Osteoblast (primary cell): ENCODE results near the gene FAAP24. TPM values are rescaled to one million over a fixed set of nuclear protein-coding genes. Genes with fewer than 3 reads are reported as not detected.
"Not testable (repeated sequence)": the region's sequence is repeated elsewhere in the genome, so short reads cannot be mapped to it uniquely, and the experiment has no call there.

ENCODE experiments used
- DNase-seq: peaks from one replicate; pipeline ENCODE4 v3.0.0; 2011; ENCODE audit warnings: low spot score, mixed read lengths; ENCODE audit not compliant: insufficient read length; ENCODE audit errors: missing footprints
- H2AFZ ChIP-seq: 2 replicates; pipeline ENCODE4 v1.6.0; 2011; ENCODE audit warnings: mild to moderate bottlenecking, low read length
- H3K27ac ChIP-seq: 2 replicates; pipeline ENCODE4 v1.5.1; 2011; ENCODE audit warnings: mild to moderate bottlenecking, low read depth, low read length, moderate library complexity
- H3K27me3 ChIP-seq: 2 replicates; pipeline ENCODE4 v1.6.0; 2012; ENCODE audit warnings: mild to moderate bottlenecking, control low read depth, inconsistent platforms, low read length, moderate library complexity; ENCODE audit not compliant: insufficient read depth
- H3K36me3 ChIP-seq: 2 replicates; pipeline ENCODE4 v1.5.1; 2011; ENCODE audit warnings: mild to moderate bottlenecking, low read length, control low read depth, moderate library complexity; ENCODE audit not compliant: insufficient read depth
- H3K4me1 ChIP-seq: 2 replicates; pipeline ENCODE4 v1.5.1; 2011; ENCODE audit warnings: mild to moderate bottlenecking, low read length, control low read depth, moderate library complexity; ENCODE audit not compliant: insufficient read depth
- H3K4me2 ChIP-seq: 2 replicates; pipeline ENCODE4 v1.6.0; 2011; ENCODE audit warnings: mild to moderate bottlenecking, low read length; ENCODE audit not compliant: insufficient read depth
- H3K4me3 ChIP-seq: fragments of 200-600 bp; sonication (generic); 3 replicates; pipeline ENCODE4 v1.5.1; 2012; ENCODE audit warnings: mild to moderate bottlenecking, low read length, inconsistent platforms; ENCODE audit not compliant: insufficient read depth
- H3K79me2 ChIP-seq: 2 replicates; pipeline ENCODE4 v1.6.0; 2012; ENCODE audit warnings: mild to moderate bottlenecking, low read length, control low read depth, inconsistent platforms; ENCODE audit not compliant: insufficient read depth
- H3K9me3 ChIP-seq: 2 replicates; pipeline ENCODE4 v1.5.1; 2011; ENCODE audit warnings: low read depth, low read length, control low read depth
- H4K20me1 ChIP-seq: 2 replicates; pipeline ENCODE4 v1.6.0; 2012; ENCODE audit warnings: mild to moderate bottlenecking, low read length, control low read depth; ENCODE audit not compliant: insufficient read depth
- CTCF ChIP-seq: IDR thresholded peaks from 2 replicates; pipeline ENCODE4 v1.5.1; 2011; ENCODE audit warnings: mild to moderate bottlenecking, low read depth, low read length, moderate library complexity; ENCODE audit errors: extremely low read depth
- total RNA-seq: library from RNA; depleted of rRNA; stranded (reverse); fragments of >200 nt; gene quantifications from 2 replicates; pipeline ENCODE4 v1.2.3, GENCODE V29; 2012

FAAP24 gene
- total RNA-seq, 1 donor: 3.6 TPM

- DNase-seq: peak; percentile 77
- Histone ChIP-seq H3K36me3 (no peaks in the 10 kb centered on the region), H3K79me2 (peaks cover 5% of the 10 kb centered on the region), H3K4me1 (peaks cover 3% of the 10 kb centered on the region), H3K27ac (no peak overlapping the region), H3K9me3 (no peaks in the 10 kb centered on the region), H3K4me2 (no peak overlapping the region), H3K4me3 (no peak overlapping the region), H3K27me3 (no peaks in the 10 kb centered on the region), H2AFZ (peak overlapping the region; percentile 87), H4K20me1 (no peaks in the 10 kb centered on the region)
- TF ChIP-seq CTCF: peak; percentile 89
These were observed 4.3 kb downstream of the FAAP24 start for GRCh38 chr19:32976223-32976805.

GRCh38 chr19:32977280-32977679, 5.2 kb downstream of the FAAP24 start:
- no peak overlapping the region for H3K27ac ChIP-seq
- no peaks in the 10 kb centered on the region for H3K27me3 ChIP-seq
- H3K36me3 ChIP-seq: no peaks in the 10 kb centered on the region
- H4K20me1 ChIP-seq: no peaks in the 10 kb centered on the region
- H3K4me3 ChIP-seq: no peak overlapping the region
- no peak overlapping the region for H3K4me2 ChIP-seq
- H3K4me1 ChIP-seq: peaks cover 2% of the 10 kb centered on the region
- no peaks in the 10 kb centered on the region for H3K9me3 ChIP-seq
- H2AFZ ChIP-seq: no peak overlapping the region
- DNase-seq: no peak
- TF ChIP-seq CTCF: no peak
- H3K79me2 ChIP-seq: no peaks in the 10 kb centered on the region

- H3K4me1 ChIP-seq, H4K20me1 ChIP-seq, H3K27me3 ChIP-seq, DNase-seq, H3K4me2 ChIP-seq, H3K79me2 ChIP-seq, H3K36me3 ChIP-seq, H2AFZ ChIP-seq, H3K9me3 ChIP-seq, H3K4me3 ChIP-seq, H3K27ac ChIP-seq: not testable (repeated sequence)
These were observed 5.8 kb downstream of the FAAP24 start for GRCh38 chr19:32977813-32978212.

GRCh38 chr19:32979807-32980206, 7.8 kb downstream of the FAAP24 start:
- not testable (repeated sequence) for DNase-seq, H4K20me1 ChIP-seq, H3K4me2 ChIP-seq, H2AFZ ChIP-seq, H3K27me3 ChIP-seq, H3K4me1 ChIP-seq, H3K79me2 ChIP-seq, H3K9me3 ChIP-seq, H3K27ac ChIP-seq, H3K4me3 ChIP-seq, H3K36me3 ChIP-seq

- not testable (repeated sequence) for H3K36me3 ChIP-seq, H2AFZ ChIP-seq, H3K4me2 ChIP-seq, H3K9me3 ChIP-seq, H4K20me1 ChIP-seq, H3K27ac ChIP-seq, DNase-seq, H3K27me3 ChIP-seq, H3K4me3 ChIP-seq, H3K79me2 ChIP-seq, H3K4me1 ChIP-seq
These were observed 10.4 kb downstream of the FAAP24 start for GRCh38 chr19:32982488-32982887.

GRCh38 chr19:32988254-32988653, 16.2 kb downstream of the FAAP24 start:
- not testable (repeated sequence) for H3K4me1 ChIP-seq, H3K4me3 ChIP-seq, H3K79me2 ChIP-seq, H3K27ac ChIP-seq, H2AFZ ChIP-seq, H3K4me2 ChIP-seq, H3K27me3 ChIP-seq, H4K20me1 ChIP-seq, H3K9me3 ChIP-seq, DNase-seq, H3K36me3 ChIP-seq
